A673 (cell line): Measurements from ENCODE around the gene CYBB. TPM values are rescaled to one million over a fixed set of nuclear protein-coding genes. Genes with fewer than 3 reads are reported as not detected.

Experiments
- BruUV-seq: library from RNA; stranded (reverse); fragments of 400-500 nt; replicated peaks from 2 replicates; lab custom pipeline; 2021; lab: Mats Ljungman, UMichigan
- CTCF ChIA-PET: fragments of 300-600 bp; sonication (Branson Sonifier 250); formaldehyde crosslinking; loops from one replicate; lab custom pipeline; 2022; ENCODE audit warnings: antibody characterized with exemption; lab: Charles Lee
- POLR2A ChIA-PET: fragments of 300-600 bp; sonication (Branson Sonifier 250); formaldehyde crosslinking; loops from one replicate; lab custom pipeline; 2022; ENCODE audit warnings: antibody characterized with exemption; ENCODE audit not compliant: low non-redundant PET; lab: Charles Lee
- DNase-seq: peaks from one replicate; pipeline ENCODE4 v3.0.0-alpha.2; 2015; ENCODE audit warnings: low spot score
- H3K27ac ChIP-seq: fragments of 200-600 bp; sonication (generic); 2 replicates; pipeline ENCODE4 v1.5.1; 2016; ENCODE audit warnings: mixed run types, low read depth, mild to moderate bottlenecking, mixed read lengths, antibody characterized with exemption, low read length; ENCODE audit not compliant: poor library complexity, severe bottlenecking
- H3K27me3 ChIP-seq: fragments of 200-600 bp; sonication (generic); replicated peaks from 2 replicates; pipeline ENCODE4 v1.6.1; 2017; ENCODE audit warnings: mixed run types, low read depth, mild to moderate bottlenecking, mixed read lengths, antibody characterized with exemption, low read length; ENCODE audit not compliant: insufficient read depth, poor library complexity
- H3K36me3 ChIP-seq: fragments of 200-600 bp; sonication (generic); 2 replicates; pipeline ENCODE4 v1.6.1; 2016; ENCODE audit warnings: mixed run types, mild to moderate bottlenecking, mixed read lengths, antibody characterized with exemption, low read length; ENCODE audit not compliant: insufficient read depth, poor library complexity, severe bottlenecking
- H3K4me1 ChIP-seq: fragments of 200-600 bp; sonication (generic); 2 replicates; pipeline ENCODE4 v1.6.1; 2017; ENCODE audit warnings: mixed run types, mild to moderate bottlenecking, mixed read lengths, antibody characterized with exemption, low read length; ENCODE audit not compliant: insufficient read depth, poor library complexity, severe bottlenecking
- H3K4me3 ChIP-seq: fragments of 200-600 bp; sonication (generic); 2 replicates; pipeline ENCODE4 v1.5.1; 2016; ENCODE audit warnings: low read depth, mixed run types, mild to moderate bottlenecking, mixed read lengths, low read length; ENCODE audit not compliant: poor library complexity, severe bottlenecking
- H3K9me3 ChIP-seq: fragments of 200-600 bp; sonication (generic); 2 replicates; pipeline ENCODE4 v1.6.1; 2016; ENCODE audit warnings: mixed run types, low read depth, mild to moderate bottlenecking, mixed read lengths, antibody characterized with exemption, low read length; ENCODE audit not compliant: poor library complexity, severe bottlenecking
- CTCF ChIP-seq: fragments of 300-800, 200-600 bp; sonication (generic); conservative IDR thresholded peaks from 2 replicates; pipeline ENCODE4 v1.5.1; 2017; ENCODE audit warnings: low read depth, mild to moderate bottlenecking, antibody characterized with exemption, low read length, moderate library complexity, mixed read lengths
- EZH2 ChIP-seq: fragments of 200-600 bp; sonication (generic); IDR thresholded peaks from 2 replicates; pipeline ENCODE4 v1.6.1; 2017; ENCODE audit warnings: borderline replicate concordance, low read depth, mild to moderate bottlenecking, mixed read lengths, antibody characterized with exemption, low read length; ENCODE audit not compliant: poor library complexity, severe bottlenecking
- intact Hi-C: fragments of 100-400 bp; cut with micrococcal nuclease; formaldehyde crosslinking; loops from one replicate; pipeline ENCODE4 v1.10.0; 2022; ENCODE audit not compliant: unreplicated experiment
- total RNA-seq: library from RNA; stranded (reverse); gene quantifications from 2 replicates; pipeline ENCODE4 v1.2.3, GENCODE V29; 2021

Gene CYBB
- total RNA-seq, 1 experiment from 2014 or later, result not detected

GRCh38 chrX:37752936-37753335 lies 26.9 kb upstream of the CYBB start:
- H3K27ac ChIP-seq, result no peak overlapping the region
- no peaks in the 10 kb centered on the region for H3K9me3 ChIP-seq
- H3K36me3 ChIP-seq, result no peaks in the 10 kb centered on the region
- ChIA-PET POLR2A (interaction anchor here (0.5 kb wide), 1 partner anchor 30 kb away, joined by 3 read pairs; no protein-coding TSS in a partner anchor), CTCF (no interaction called here)
- intact Hi-C loops, result no loop called here
- no peaks in the 10 kb centered on the region for H3K27me3 ChIP-seq
- no peak overlapping the region for H3K4me3 ChIP-seq
- TF ChIP-seq EZH2 (no peak), CTCF (no peak)
- no peaks in the 10 kb centered on the region for H3K4me1 ChIP-seq
- DNase-seq, result no peak
- no TSS peak for BruUV-seq

- intact Hi-C loops, result no loop called here
- ChIA-PET POLR2A (interaction anchor here (0.5 kb wide), 1 partner anchor 30 kb away, joined by 3 read pairs; no protein-coding TSS in a partner anchor), CTCF (no interaction called here)
- no peaks in the 10 kb centered on the region for H3K4me1 ChIP-seq
- no peak for DNase-seq
- TF ChIP-seq CTCF (no peak), EZH2 (no peak)
- no TSS peak for BruUV-seq
- no peaks in the 10 kb centered on the region for H3K9me3 ChIP-seq
- H3K27me3 ChIP-seq, result no peaks in the 10 kb centered on the region
- H3K36me3 ChIP-seq, result no peaks in the 10 kb centered on the region
- no peak overlapping the region for H3K27ac ChIP-seq
- H3K4me3 ChIP-seq, result no peak overlapping the region
These were observed 26.5 kb upstream of the CYBB start for GRCh38 chrX:37753384-37753783.

GRCh38 chrX:37754516-37754915 lies 25.3 kb upstream of the CYBB start:
- no peak for DNase-seq
- no peak for TF ChIP-seq EZH2
- TF ChIP-seq CTCF, result no peak
- Histone ChIP-seq H3K4me3 (no peak overlapping the region), H3K27me3 (no peaks in the 10 kb centered on the region), H3K36me3 (no peaks in the 10 kb centered on the region), H3K27ac (no peak overlapping the region), H3K4me1 (no peaks in the 10 kb centered on the region), H3K9me3 (no peaks in the 10 kb centered on the region)
- intact Hi-C loops, result no loop called here
- CTCF ChIA-PET, result no interaction called here
- POLR2A ChIA-PET, result no interaction called here
- BruUV-seq, result no TSS peak
